ENCODE measurements around the gene PFKFB3. TPM values are rescaled to one million over a fixed set of nuclear protein-coding genes. Genes with fewer than 3 reads are reported as not detected.
A peak's percentile ranks its signal among the peaks of the same experiment; 100 is the strongest.

The PFKFB3 gene
- total RNA-seq, 1 donor from 2014 or later = 14.1 TPM

- intact Hi-C loops (cut with micrococcal nuclease) = no loop called here
- peak overlapping the region; percentile 0 for H3K4me3 ChIP-seq
These were observed 28.4 kb upstream of the PFKFB3 start for GRCh38 chr10:6174201-6174874.

GRCh38 chr10:6175329-6176055 is 27.2 kb upstream of the PFKFB3 start:
- intact Hi-C loops (cut with micrococcal nuclease) = no loop called here
- no peaks in the 10 kb centered on the region for H3K36me3 ChIP-seq
- H3K9me3 ChIP-seq (replicated peaks) = no peaks in the 10 kb centered on the region
- peaks cover 88% of the 10 kb centered on the region for H3K4me1 ChIP-seq
- H3K4me3 ChIP-seq = no peak overlapping the region
- no peak for DNase-seq
- no peaks in the 10 kb centered on the region for H3K27me3 ChIP-seq (ENCODE audit: low read depth)
- TF ChIP-seq CTCF (IDR thresholded peaks at IDR 0.05; ENCODE audit: borderline replicate concordance) = no peak
- peak overlapping the region; percentile 78 for H3K27ac ChIP-seq (replicated peaks)

More at GRCh38 chr10:6174201-6174874, 28.4 kb upstream of the PFKFB3 start:
- Histone ChIP-seq H3K36me3 (no peaks in the 10 kb centered on the region), H3K9me3 (replicated peaks) (no peaks in the 10 kb centered on the region), H3K4me1 (peaks cover 98% of the 10 kb centered on the region), H3K27me3 (ENCODE audit: low read depth) (no peaks in the 10 kb centered on the region), H3K27ac (replicated peaks) (peak overlapping the region; percentile 78)
- TF ChIP-seq CTCF (IDR thresholded peaks at IDR 0.05; ENCODE audit: borderline replicate concordance) = no peak
- no peak for DNase-seq

GRCh38 chr10:6176691-6177231 is 26.0 kb upstream of the PFKFB3 start:
- H3K36me3 ChIP-seq = no peaks in the 10 kb centered on the region
- TF ChIP-seq CTCF (IDR thresholded peaks at IDR 0.05; ENCODE audit: borderline replicate concordance) = no peak
- no peaks in the 10 kb centered on the region for H3K27me3 ChIP-seq (ENCODE audit: low read depth)
- H3K27ac ChIP-seq (replicated peaks) = peak overlapping the region; percentile 62
- H3K4me3 ChIP-seq = no peak overlapping the region
- no peaks in the 10 kb centered on the region for H3K9me3 ChIP-seq (replicated peaks)
- intact Hi-C loops (cut with micrococcal nuclease) = no loop called here
- peaks cover 76% of the 10 kb centered on the region for H3K4me1 ChIP-seq
- no peak for DNase-seq

- H3K36me3 ChIP-seq = no peaks in the 10 kb centered on the region
- H3K27ac ChIP-seq (replicated peaks) = peak overlapping the region; percentile 62
- H3K27me3 ChIP-seq (ENCODE audit: low read depth) = no peaks in the 10 kb centered on the region
- intact Hi-C loops (cut with micrococcal nuclease) = no loop called here
- DNase-seq = peak; percentile 53
- TF ChIP-seq CTCF (IDR thresholded peaks at IDR 0.05; ENCODE audit: borderline replicate concordance) = no peak
- H3K4me3 ChIP-seq = no peak overlapping the region
- H3K9me3 ChIP-seq (replicated peaks) = no peaks in the 10 kb centered on the region
- H3K4me1 ChIP-seq = peaks cover 76% of the 10 kb centered on the region
These were observed 24.9 kb upstream of the PFKFB3 start for GRCh38 chr10:6177880-6178281.

- peak overlapping the region; percentile 62 for H3K27ac ChIP-seq (replicated peaks)
These were observed 24.2 kb upstream of the PFKFB3 start for GRCh38 chr10:6178581-6178980.

More at GRCh38 chr10:6178581-6178980, 24.2 kb upstream of the PFKFB3 start:
- no peak for DNase-seq
- TF ChIP-seq CTCF (IDR thresholded peaks at IDR 0.05; ENCODE audit: borderline replicate concordance) = no peak
- Histone ChIP-seq H3K4me1 (peaks cover 73% of the 10 kb centered on the region), H3K9me3 (replicated peaks) (no peaks in the 10 kb centered on the region), H3K36me3 (no peaks in the 10 kb centered on the region), H3K27me3 (ENCODE audit: low read depth) (no peaks in the 10 kb centered on the region), H3K4me3 (no peak overlapping the region)
- intact Hi-C loops (cut with micrococcal nuclease) = no loop called here

Measured in left ventricle myocardium inferior (tissue), 1 donor.